Measurements from ENCODE around the gene PDAP1. TPM values are rescaled to one million over a fixed set of nuclear protein-coding genes. Genes with fewer than 3 reads are reported as not detected.

PDAP1 gene
- total and polyA plus RNA-seq, 4 donors, result 11.6 to 83.6 (median 31.5) TPM

DNA sequence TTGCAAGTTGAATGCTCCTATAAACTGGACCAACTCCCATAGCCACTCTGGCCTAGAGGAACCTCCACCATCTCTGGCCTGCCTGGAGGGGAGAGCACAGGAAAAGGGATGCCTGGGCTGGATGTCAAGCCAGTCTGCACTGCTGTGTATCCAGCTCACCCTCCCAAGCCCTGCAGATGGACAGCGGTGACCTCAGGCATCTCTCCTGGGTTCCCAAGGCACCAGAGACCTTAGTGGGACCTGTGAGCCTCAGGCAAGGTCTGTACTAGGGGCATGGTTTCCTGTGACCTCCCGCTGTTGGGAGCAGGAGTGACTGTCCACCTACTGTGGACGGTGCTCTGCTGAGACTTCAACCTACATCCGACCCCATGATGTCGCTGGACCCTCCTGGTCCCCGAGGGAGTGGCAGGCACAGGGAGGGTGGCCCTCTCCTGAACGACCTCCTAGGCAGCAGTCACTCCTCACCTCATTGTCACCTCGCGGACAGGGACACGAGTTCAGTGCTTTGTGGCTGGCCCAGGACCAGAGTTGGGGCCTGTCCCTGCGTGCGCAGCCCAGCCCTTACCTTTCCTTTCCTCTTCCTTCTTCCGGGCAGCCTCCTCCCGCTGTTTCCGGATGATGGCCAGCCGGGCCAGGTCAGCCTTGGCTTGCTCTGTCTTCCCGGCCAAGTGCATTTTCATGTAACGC, 11.0 kb downstream of the PDAP1 start:
- H3K4me1 ChIP-seq (ENCODE audit: control insufficient read depth in 4 of 4, insufficient read depth in 4 of 4, low read length in 3 of 4), result peaks cover 6 to 24% (median 18%) of the 10 kb centered on the region in 4 donors
- H3K9me3 ChIP-seq (ENCODE audit: control insufficient read depth in 4 of 4, low read length in 3 of 4), result no peaks in the 10 kb centered on the region
- TF ChIP-seq, protein P1, sequence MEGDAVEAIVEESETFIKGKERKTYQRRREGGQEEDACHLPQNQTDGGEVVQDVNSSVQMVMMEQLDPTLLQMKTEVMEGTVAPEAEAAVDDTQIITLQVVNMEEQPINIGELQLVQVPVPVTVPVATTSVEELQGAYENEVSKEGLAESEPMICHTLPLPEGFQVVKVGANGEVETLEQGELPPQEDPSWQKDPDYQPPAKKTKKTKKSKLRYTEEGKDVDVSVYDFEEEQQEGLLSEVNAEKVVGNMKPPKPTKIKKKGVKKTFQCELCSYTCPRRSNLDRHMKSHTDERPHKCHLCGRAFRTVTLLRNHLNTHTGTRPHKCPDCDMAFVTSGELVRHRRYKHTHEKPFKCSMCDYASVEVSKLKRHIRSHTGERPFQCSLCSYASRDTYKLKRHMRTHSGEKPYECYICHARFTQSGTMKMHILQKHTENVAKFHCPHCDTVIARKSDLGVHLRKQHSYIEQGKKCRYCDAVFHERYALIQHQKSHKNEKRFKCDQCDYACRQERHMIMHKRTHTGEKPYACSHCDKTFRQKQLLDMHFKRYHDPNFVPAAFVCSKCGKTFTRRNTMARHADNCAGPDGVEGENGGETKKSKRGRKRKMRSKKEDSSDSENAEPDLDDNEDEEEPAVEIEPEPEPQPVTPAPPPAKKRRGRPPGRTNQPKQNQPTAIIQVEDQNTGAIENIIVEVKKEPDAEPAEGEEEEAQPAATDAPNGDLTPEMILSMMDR (IDR thresholded peaks at IDR 0.05; ENCODE audit: low read depth, low read length, missing input control), result no peak
- TF ChIP-seq YY1 (IDR thresholded peaks at IDR 0.05) (no peak), EGR1 (IDR thresholded peaks at IDR 0.05; ENCODE audit: low read depth in 2 of 2) (no peak), TAF1 (conservative IDR thresholded peaks at IDR 0.05) (no peak)
- TF ChIP-seq, protein P2, sequence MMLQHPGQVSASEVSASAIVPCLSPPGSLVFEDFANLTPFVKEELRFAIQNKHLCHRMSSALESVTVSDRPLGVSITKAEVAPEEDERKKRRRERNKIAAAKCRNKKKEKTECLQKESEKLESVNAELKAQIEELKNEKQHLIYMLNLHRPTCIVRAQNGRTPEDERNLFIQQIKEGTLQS (IDR thresholded peaks at IDR 0.05), result no peak
- no peak overlapping the region for H3K27ac ChIP-seq (ENCODE audit: low read depth in 1 of 2, low read length in 2 of 2)
- H3K27me3 ChIP-seq (ENCODE audit: control insufficient read depth in 4 of 4, insufficient read depth in 4 of 4, low read length in 3 of 4), result no peaks in the 10 kb centered on the region
- 91% methylated on average over 18 of the region's 18 CpGs for WGBS
- DNase-seq (ENCODE audit: low spot score), result no peak
- H3K9ac ChIP-seq (ENCODE audit: low read depth in 1 of 2, low read length in 2 of 2), result no peak overlapping the region
- peaks cover 7 to 57% (median 23%) of the 10 kb centered on the region in 4 donors for H3K36me3 ChIP-seq (ENCODE audit: control insufficient read depth in 4 of 4, insufficient read depth in 3 of 4, low read depth in 1 of 4, low read length in 3 of 4)
- no peak overlapping the region for H3K4me3 ChIP-seq (ENCODE audit: low read depth in 1 of 3, low read length in 3 of 3)

DNA sequence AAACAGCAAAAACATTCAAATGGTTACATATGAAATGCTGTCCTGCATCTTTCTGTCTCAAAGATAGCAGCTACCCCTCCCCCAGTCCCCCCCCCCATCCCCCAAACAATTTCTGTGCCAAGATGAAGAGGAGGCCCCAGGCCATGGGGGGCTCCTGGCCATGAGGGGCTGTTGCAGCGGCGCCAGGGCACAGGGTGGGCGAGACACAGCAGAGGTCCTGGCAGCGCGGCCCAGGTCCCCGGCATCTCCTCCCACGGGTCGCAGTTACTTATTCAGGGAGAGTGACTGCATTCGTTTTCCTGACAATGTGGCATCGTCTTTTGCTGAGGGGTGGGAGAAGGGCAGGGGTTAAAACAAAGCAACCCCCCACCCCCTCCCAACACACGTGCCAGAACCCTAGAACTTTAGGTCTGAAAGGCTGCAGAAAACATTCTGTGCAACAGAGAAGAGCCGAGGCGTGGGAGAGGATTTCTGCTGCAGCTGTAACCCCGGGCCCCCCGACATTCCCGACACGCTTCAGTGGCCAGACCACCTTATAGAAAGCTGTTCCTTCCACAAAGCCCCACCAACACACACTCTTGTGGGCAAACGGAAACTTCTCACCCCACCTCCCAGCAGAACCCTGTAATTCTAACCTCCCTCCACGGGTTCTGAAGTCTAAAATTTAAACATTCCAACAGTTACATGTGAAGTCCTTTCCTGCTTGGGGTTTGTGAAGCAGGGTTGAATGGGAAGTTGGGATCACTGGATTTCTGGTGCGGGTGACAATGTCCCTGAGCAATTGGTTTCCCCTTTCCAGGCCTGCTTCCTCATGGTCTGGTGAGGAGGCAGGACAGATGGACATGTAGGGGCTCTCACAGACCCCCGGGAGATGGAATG, 11.7 kb downstream of the PDAP1 start:
- DNase-seq (ENCODE audit: low spot score), result no peak
- Histone ChIP-seq H3K27ac (ENCODE audit: low read depth in 1 of 2, low read length in 2 of 2) (no peak overlapping the region), H3K9ac (ENCODE audit: low read depth in 1 of 2, low read length in 2 of 2) (no peak overlapping the region), H3K4me1 (ENCODE audit: control insufficient read depth in 4 of 4, insufficient read depth in 4 of 4, low read length in 3 of 4) (peaks cover 8 to 30% (median 19%) of the 10 kb centered on the region in 4 donors), H3K27me3 (ENCODE audit: control insufficient read depth in 4 of 4, insufficient read depth in 4 of 4, low read length in 3 of 4) (no peaks in the 10 kb centered on the region), H3K36me3 (ENCODE audit: control insufficient read depth in 4 of 4, insufficient read depth in 3 of 4, low read depth in 1 of 4, low read length in 3 of 4) (peaks cover 7 to 53% (median 23%) of the 10 kb centered on the region in 4 donors), H3K9me3 (ENCODE audit: control insufficient read depth in 4 of 4, low read length in 3 of 4) (no peaks in the 10 kb centered on the region), H3K4me3 (ENCODE audit: low read depth in 1 of 3, low read length in 3 of 3) (no peak overlapping the region)
- WGBS, result 89% methylated on average over 21 of the region's 21 CpGs
- TF ChIP-seq FOXA2 (IDR thresholded peaks at IDR 0.05) (no peak), FOXA1 (IDR thresholded peaks at IDR 0.05) (no peak), NR2F2 (IDR thresholded peaks at IDR 0.05) (no peak), HNF4G (IDR thresholded peaks at IDR 0.05) (no peak), RXRA (IDR thresholded peaks at IDR 0.05) (no peak), JUND (IDR thresholded peaks at IDR 0.05) (no peak), RAD21 (IDR thresholded peaks at IDR 0.05) (no peak), SP1 (IDR thresholded peaks at IDR 0.05) (no peak), HNF4A (conservative IDR thresholded peaks at IDR 0.05) (no peak), GABPA (IDR thresholded peaks at IDR 0.05 in 1 of 2, conservative IDR thresholded peaks at IDR 0.05 in 1 of 2) (no peak), EGR1 (IDR thresholded peaks at IDR 0.05; ENCODE audit: low read depth in 2 of 2) (no peak)
- TF ChIP-seq, protein P3, sequence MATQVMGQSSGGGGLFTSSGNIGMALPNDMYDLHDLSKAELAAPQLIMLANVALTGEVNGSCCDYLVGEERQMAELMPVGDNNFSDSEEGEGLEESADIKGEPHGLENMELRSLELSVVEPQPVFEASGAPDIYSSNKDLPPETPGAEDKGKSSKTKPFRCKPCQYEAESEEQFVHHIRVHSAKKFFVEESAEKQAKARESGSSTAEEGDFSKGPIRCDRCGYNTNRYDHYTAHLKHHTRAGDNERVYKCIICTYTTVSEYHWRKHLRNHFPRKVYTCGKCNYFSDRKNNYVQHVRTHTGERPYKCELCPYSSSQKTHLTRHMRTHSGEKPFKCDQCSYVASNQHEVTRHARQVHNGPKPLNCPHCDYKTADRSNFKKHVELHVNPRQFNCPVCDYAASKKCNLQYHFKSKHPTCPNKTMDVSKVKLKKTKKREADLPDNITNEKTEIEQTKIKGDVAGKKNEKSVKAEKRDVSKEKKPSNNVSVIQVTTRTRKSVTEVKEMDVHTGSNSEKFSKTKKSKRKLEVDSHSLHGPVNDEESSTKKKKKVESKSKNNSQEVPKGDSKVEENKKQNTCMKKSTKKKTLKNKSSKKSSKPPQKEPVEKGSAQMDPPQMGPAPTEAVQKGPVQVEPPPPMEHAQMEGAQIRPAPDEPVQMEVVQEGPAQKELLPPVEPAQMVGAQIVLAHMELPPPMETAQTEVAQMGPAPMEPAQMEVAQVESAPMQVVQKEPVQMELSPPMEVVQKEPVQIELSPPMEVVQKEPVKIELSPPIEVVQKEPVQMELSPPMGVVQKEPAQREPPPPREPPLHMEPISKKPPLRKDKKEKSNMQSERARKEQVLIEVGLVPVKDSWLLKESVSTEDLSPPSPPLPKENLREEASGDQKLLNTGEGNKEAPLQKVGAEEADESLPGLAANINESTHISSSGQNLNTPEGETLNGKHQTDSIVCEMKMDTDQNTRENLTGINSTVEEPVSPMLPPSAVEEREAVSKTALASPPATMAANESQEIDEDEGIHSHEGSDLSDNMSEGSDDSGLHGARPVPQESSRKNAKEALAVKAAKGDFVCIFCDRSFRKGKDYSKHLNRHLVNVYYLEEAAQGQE (IDR thresholded peaks at IDR 0.05), result no peak
- TF ChIP-seq, protein P4, sequence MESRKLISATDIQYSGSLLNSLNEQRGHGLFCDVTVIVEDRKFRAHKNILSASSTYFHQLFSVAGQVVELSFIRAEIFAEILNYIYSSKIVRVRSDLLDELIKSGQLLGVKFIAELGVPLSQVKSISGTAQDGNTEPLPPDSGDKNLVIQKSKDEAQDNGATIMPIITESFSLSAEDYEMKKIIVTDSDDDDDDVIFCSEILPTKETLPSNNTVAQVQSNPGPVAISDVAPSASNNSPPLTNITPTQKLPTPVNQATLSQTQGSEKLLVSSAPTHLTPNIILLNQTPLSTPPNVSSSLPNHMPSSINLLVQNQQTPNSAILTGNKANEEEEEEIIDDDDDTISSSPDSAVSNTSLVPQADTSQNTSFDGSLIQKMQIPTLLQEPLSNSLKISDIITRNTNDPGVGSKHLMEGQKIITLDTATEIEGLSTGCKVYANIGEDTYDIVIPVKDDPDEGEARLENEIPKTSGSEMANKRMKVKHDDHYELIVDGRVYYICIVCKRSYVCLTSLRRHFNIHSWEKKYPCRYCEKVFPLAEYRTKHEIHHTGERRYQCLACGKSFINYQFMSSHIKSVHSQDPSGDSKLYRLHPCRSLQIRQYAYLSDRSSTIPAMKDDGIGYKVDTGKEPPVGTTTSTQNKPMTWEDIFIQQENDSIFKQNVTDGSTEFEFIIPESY (IDR thresholded peaks at IDR 0.05), result no peak
- TF ChIP-seq, protein P5, sequence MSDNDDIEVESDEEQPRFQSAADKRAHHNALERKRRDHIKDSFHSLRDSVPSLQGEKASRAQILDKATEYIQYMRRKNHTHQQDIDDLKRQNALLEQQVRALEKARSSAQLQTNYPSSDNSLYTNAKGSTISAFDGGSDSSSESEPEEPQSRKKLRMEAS (IDR thresholded peaks at IDR 0.05), result no peak
- TF ChIP-seq, protein P1 (IDR thresholded peaks at IDR 0.05; ENCODE audit: low read depth, low read length, missing input control), result no peak

All from liver (tissue), 9 donors.